Left ventricle myocardium superior (tissue), 1 donor: ENCODE results near the gene MAN1B1. TPM values are rescaled to one million over a fixed set of nuclear protein-coding genes. Genes with fewer than 3 reads are reported as not detected.
A peak's percentile ranks its signal among the peaks of the same experiment; 100 is the strongest.

Source experiments
- ATAC-seq: fragments of 200-7000 bp; cut with Tn5 transposase; one replicate; pipeline ENCODE4 v1.9.1; 2020; ENCODE audit warnings: mild to moderate bottlenecking, moderate library complexity
- DNase-seq: peaks from one replicate; pipeline ENCODE4 v3.0.0-alpha.2; 2020
- intact Hi-C: fragments of 100-400 bp; cut with micrococcal nuclease; formaldehyde crosslinking; loops from one replicate; pipeline ENCODE4 v1.11.0; 2022
- total RNA-seq: library from RNA; stranded (reverse); fragmentation: NEBNext Ultra II Directional; extraction: Animal tissue kit (Norgen Biotek cat#: 25700); gene quantifications from one replicate; pipeline ENCODE4 v1.2.1, GENCODE V29; 2021
- donor health status: DM: no; HTN: yes; CAD: no; lungs with severe emphysema.

Gene MAN1B1
- total RNA-seq, 1 donor from 2014 or later = 21.4 TPM

- ATAC-seq (no peak), DNase-seq (no peak)
- intact Hi-C loops = no loop called here
Observed at GRCh38 chr9:137149942-137150616, 63.3 kb downstream of the MAN1B1 start.

GRCh38 chr9:137150617-137151457, 64.1 kb downstream of the MAN1B1 start:
- DNase-seq (no peak), ATAC-seq (no peak)
- intact Hi-C loops = no loop called here

DNA sequence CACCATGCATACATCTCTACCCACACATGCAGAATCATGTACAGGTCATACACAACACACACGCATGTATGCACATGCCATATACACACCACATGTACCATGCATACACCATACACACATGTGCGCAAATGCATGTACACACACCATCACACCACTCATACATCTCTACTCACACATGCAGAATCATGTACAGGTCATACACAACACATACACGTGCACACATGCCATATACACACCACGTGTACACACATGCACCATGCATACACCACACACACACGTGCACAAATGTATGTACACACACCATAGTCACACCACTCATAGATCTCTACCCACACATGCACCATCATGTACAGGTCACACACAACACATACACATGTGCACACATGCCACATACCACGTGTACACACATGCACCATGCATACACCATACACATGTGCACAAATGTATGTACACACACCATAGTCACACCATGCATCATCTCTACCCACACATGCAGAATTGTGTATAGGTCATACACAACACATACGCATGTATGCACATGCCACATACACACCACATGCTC, 66.1 kb downstream of the MAN1B1 start:
- DNase-seq (no peak), ATAC-seq (no peak)
- intact Hi-C loops = no loop called here

GRCh38 chr9:137156567-137157375, 70.0 kb downstream of the MAN1B1 start:
- intact Hi-C loops = no loop called here
- DNase-seq (peak; percentile 56), ATAC-seq (peak; percentile 71)

DNA sequence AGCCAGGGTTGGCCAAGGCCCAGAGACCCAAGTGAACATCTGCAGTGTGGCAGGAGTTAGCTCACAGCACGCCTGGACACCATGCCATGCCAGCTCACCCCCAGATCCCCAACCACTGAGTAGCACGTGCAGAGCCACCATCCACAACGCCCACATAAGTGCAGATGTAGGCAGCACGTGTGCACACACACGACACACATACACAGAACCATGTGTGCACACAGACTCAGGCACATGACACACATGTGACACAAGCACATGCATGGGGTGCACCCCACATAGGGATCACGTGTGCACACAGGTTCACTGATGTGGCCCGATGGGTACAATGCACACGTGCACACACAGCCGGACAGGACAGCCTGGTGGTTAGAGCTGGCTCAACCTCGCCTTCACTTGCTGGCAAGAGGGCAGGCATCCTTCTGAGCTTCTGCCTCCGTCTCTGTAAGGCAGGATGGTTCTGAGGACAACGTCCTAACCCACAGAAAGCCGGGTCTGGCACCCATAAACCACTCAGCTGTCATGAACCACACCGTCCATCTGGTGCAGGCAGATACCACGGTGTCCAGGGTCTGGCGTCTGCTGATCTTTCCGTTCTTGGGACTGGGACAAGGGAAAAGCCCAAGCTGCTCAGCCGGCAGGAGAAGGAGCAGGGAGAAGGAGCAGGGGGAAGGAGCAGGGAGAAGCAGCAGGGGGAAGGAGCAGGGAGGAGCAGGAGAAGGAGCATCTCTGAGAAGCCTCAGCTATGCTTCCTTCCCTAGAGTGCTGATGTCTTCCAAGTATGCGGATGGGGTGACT, 71.0 kb downstream of the MAN1B1 start:
- ATAC-seq = no peak
- DNase-seq = no peak
- intact Hi-C loops = no loop called here

DNA sequence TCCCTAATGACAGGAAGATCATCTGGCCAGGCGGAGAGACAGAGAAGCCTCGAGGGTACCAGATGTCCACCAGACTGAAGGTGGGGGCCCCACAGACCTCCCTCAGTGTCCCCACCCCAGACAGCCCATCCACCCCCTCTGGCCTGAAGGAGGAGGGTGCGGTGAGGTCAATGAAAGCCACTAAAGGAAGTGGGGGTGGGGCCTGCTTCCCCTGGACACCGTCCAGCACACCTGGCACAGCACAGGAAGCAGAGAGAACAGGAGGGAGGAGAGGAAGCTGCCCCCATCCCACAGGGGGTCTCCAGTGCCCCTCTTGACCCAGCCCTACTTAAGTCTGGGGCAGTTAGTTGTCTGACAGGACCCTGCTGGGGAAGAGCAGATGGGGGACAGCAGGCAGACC, 71.8 kb downstream of the MAN1B1 start:
- intact Hi-C loops = no loop called here
- DNase-seq = no peak
- ATAC-seq = no peak

Other genes with a start within 250 kb of the MAN1B1 start
- gene AJM1, start 244.5 kb upstream of the MAN1B1 start, total RNA-seq = 9.1 TPM
- 357 TPM for gene PHPT1, start 237.6 kb upstream of the MAN1B1 start, total RNA-seq
- 12.9 TPM for gene MAMDC4, start 234.6 kb upstream of the MAN1B1 start, total RNA-seq
- 354 TPM for gene EDF1, start 220.7 kb upstream of the MAN1B1 start, total RNA-seq
- gene TRAF2, start 200.5 kb upstream of the MAN1B1 start, total RNA-seq = 11.4 TPM
- gene FBXW5, start 142.2 kb upstream of the MAN1B1 start, total RNA-seq = 162 TPM
- gene C8G, start 141.7 kb upstream of the MAN1B1 start, total RNA-seq = 2.2 TPM
- 3.6 TPM for gene LCN12, start 134.7 kb upstream of the MAN1B1 start, total RNA-seq
- gene PTGDS, start 109.5 kb upstream of the MAN1B1 start, total RNA-seq = 5,424 TPM
- 18.3 TPM for gene LCNL1, start 104.0 kb upstream of the MAN1B1 start, total RNA-seq
- 23.9 TPM for gene PAXX, start 94.6 kb upstream of the MAN1B1 start, total RNA-seq
- 1.7 TPM for gene CLIC3, start 90.4 kb upstream of the MAN1B1 start, total RNA-seq
- 33.8 TPM for gene ABCA2, start 58.7 kb upstream of the MAN1B1 start, total RNA-seq
- 0.17 TPM for gene FUT7, start 54.9 kb upstream of the MAN1B1 start, total RNA-seq
- 59.0 TPM for gene NPDC1, start 40.8 kb upstream of the MAN1B1 start, total RNA-seq
- 2.1 TPM for gene ENTPD2, start 32.9 kb upstream of the MAN1B1 start, total RNA-seq
- gene SAPCD2, start 16.4 kb upstream of the MAN1B1 start, total RNA-seq = 0.12 TPM
- gene UAP1L1, start 9.5 kb upstream of the MAN1B1 start, total RNA-seq = 12.6 TPM
- gene DPP7, start 27.7 kb downstream of the MAN1B1 start, total RNA-seq = 155 TPM
- gene GRIN1, start 52.2 kb downstream of the MAN1B1 start, total RNA-seq = not detected
- gene LRRC26, start 83.1 kb downstream of the MAN1B1 start, total RNA-seq = not detected
- not detected for gene TMEM210, start 85.1 kb downstream of the MAN1B1 start, total RNA-seq
- 38.2 TPM for gene ANAPC2, start 101.6 kb downstream of the MAN1B1 start, total RNA-seq
- 77.7 TPM for gene SSNA1, start 101.7 kb downstream of the MAN1B1 start, total RNA-seq
- 21.7 TPM for gene TPRN, start 113.8 kb downstream of the MAN1B1 start, total RNA-seq
- gene TMEM203, start 118.7 kb downstream of the MAN1B1 start, total RNA-seq = 43.3 TPM
- 5.7 TPM for gene NDOR1, start 118.7 kb downstream of the MAN1B1 start, total RNA-seq
- 29.7 TPM for gene RNF208, start 135.3 kb downstream of the MAN1B1 start, total RNA-seq
- not detected for gene CYSRT1, start 138.2 kb downstream of the MAN1B1 start, total RNA-seq
- not detected for gene RNF224, start 140.5 kb downstream of the MAN1B1 start, total RNA-seq
- gene SLC34A3, start 143.9 kb downstream of the MAN1B1 start, total RNA-seq = not detected
- gene TUBB4B, start 154.3 kb downstream of the MAN1B1 start, total RNA-seq = 439 TPM
- 0.69 TPM for gene STPG3, start 164.3 kb downstream of the MAN1B1 start, total RNA-seq
- 43.6 TPM for gene NELFB, start 168.3 kb downstream of the MAN1B1 start, total RNA-seq
- gene TOR4A, start 190.7 kb downstream of the MAN1B1 start, total RNA-seq = 19.3 TPM
- gene NRARP, start 215.3 kb downstream of the MAN1B1 start, total RNA-seq = 4.0 TPM